ENCODE data around the gene DNM3. TPM values are rescaled to one million over a fixed set of nuclear protein-coding genes. Genes with fewer than 3 reads are reported as not detected.

Gene DNM3
- total and polyA plus RNA-seq, 10 of the 15 experiments (the other 5 are each of a cell fraction or from before 2014, with no cell fraction given) = 0.03 to 1.5 (median 0.08) TPM; not detected in 3

GRCh38 chr1:171981303-171981702 is 140.0 kb downstream of the DNM3 start:
- H3K9ac ChIP-seq (ENCODE audit: control insufficient read depth, insufficient read depth, low read length) = no peak overlapping the region
- H2AFZ ChIP-seq (ENCODE audit: control insufficient read depth, low read depth, low read length) = no peak overlapping the region
- no peak overlapping the region for H3K27ac ChIP-seq (ENCODE audit: control insufficient read depth, insufficient read depth)
- no peaks in the 10 kb centered on the region; a peak in 1 of 4 replicates for H3K27me3 ChIP-seq (replicated peaks in 1 of 2; ENCODE audit: control insufficient read depth in 2 of 2, insufficient read depth in 2 of 2, low read length in 1 of 2)
- ChIA-PET CTCF (interaction anchor here (1.0 to 14.3 kb wide), 5 partner anchors 10 to 336 kb away, joined by 3 to 322 read pairs (median 4); no protein-coding TSS in a partner anchor), SMC1A (ENCODE audit: uncharacterized antibody, unreplicated experiment) (interaction anchor here (1.2 to 3.9 kb wide), 2 partner anchors 21 to 179 kb away, joined by 3 to 32 read pairs; no protein-coding TSS in a partner anchor), RAD21 (ENCODE audit: unreplicated experiment) (interaction anchor here (1.4 to 7.8 kb wide), 2 partner anchors 181 to 327 kb away, joined by 3 to 87 read pairs; no protein-coding TSS in a partner anchor), POLR2A (no interaction called here)
- H3K4me1 ChIP-seq (ENCODE audit: control insufficient read depth, insufficient read depth, low read length) = no peaks in the 10 kb centered on the region
- no peak overlapping the region for H3K4me2 ChIP-seq (ENCODE audit: control insufficient read depth, insufficient read depth)
- DNase-seq (ENCODE audit: low read depth, low spot score) (no peak), ATAC-seq (no peak), FAIRE-seq (no peak)
- H3K9me3 ChIP-seq (replicated peaks; ENCODE audit: control insufficient read depth, insufficient read depth, low read length) = no peaks in the 10 kb centered on the region
- no peaks in the 10 kb centered on the region for H3K79me2 ChIP-seq (ENCODE audit: control insufficient read depth, insufficient read depth, low read length)
- intact Hi-C loops (cut with micrococcal nuclease; ENCODE audit: unreplicated experiment) (no loop called here), in situ Hi-C loops (cut with MboI) (loop anchor here (5.0 kb wide), 2 partner anchors 174 to 339 kb away; no protein-coding TSS in a partner anchor)
- no peaks in the 10 kb centered on the region for H4K20me1 ChIP-seq (ENCODE audit: control insufficient read depth, insufficient read depth)
- no peak overlapping the region for H3K4me3 ChIP-seq
- no peaks in the 10 kb centered on the region for H3K36me3 ChIP-seq (ENCODE audit: control insufficient read depth in 2 of 2, insufficient read depth in 2 of 2, low read length in 1 of 2)
- BruUV-seq (replicated peaks) = no TSS peak
- no peak for TF ChIP-seq E2F4 (IDR thresholded peaks at IDR 0.05; ENCODE audit: low read depth, low read length)
- no peak for TF ChIP-seq EGR1 (IDR thresholded peaks at IDR 0.05; ENCODE audit: borderline replicate concordance in 1 of 2, low read depth in 2 of 2, low read length in 2 of 2)
- TF ChIP-seq CUX1 (IDR thresholded peaks at IDR 0.05; ENCODE audit: insufficient replicate concordance, low read depth, low read length) = no peak
- no peak for TF ChIP-seq SREBF1 (IDR thresholded peaks at IDR 0.05; ENCODE audit: low read length)
- no peak for TF ChIP-seq BHLHE40 (IDR thresholded peaks at IDR 0.05; ENCODE audit: borderline replicate concordance in 1 of 2, low read depth in 2 of 2, low read length in 1 of 2)
- TF ChIP-seq, protein P1, sequence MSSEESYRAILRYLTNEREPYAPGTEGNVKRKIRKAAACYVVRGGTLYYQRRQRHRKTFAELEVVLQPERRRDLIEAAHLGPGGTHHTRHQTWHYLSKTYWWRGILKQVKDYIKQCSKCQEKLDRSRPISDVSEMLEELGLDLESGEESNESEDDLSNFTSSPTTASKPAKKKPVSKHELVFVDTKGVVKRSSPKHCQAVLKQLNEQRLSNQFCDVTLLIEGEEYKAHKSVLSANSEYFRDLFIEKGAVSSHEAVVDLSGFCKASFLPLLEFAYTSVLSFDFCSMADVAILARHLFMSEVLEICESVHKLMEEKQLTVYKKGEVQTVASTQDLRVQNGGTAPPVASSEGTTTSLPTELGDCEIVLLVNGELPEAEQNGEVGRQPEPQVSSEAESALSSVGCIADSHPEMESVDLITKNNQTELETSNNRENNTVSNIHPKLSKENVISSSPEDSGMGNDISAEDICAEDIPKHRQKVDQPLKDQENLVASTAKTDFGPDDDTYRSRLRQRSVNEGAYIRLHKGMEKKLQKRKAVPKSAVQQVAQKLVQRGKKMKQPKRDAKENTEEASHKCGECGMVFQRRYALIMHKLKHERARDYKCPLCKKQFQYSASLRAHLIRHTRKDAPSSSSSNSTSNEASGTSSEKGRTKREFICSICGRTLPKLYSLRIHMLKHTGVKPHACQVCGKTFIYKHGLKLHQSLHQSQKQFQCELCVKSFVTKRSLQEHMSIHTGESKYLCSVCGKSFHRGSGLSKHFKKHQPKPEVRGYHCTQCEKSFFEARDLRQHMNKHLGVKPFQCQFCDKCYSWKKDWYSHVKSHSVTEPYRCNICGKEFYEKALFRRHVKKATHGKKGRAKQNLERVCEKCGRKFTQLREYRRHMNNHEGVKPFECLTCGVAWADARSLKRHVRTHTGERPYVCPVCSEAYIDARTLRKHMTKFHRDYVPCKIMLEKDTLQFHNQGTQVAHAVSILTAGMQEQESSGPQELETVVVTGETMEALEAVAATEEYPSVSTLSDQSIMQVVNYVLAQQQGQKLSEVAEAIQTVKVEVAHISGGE (CRISPR knock-in tag; IDR thresholded peaks at IDR 0.05) = no peak
- TF ChIP-seq IKZF1 (conservative IDR thresholded peaks at IDR 0.05) = no peak
- no peak for TF ChIP-seq NRF1 (conservative IDR thresholded peaks at IDR 0.05; ENCODE audit: low read depth, low read length)
- TF ChIP-seq, protein P2, sequence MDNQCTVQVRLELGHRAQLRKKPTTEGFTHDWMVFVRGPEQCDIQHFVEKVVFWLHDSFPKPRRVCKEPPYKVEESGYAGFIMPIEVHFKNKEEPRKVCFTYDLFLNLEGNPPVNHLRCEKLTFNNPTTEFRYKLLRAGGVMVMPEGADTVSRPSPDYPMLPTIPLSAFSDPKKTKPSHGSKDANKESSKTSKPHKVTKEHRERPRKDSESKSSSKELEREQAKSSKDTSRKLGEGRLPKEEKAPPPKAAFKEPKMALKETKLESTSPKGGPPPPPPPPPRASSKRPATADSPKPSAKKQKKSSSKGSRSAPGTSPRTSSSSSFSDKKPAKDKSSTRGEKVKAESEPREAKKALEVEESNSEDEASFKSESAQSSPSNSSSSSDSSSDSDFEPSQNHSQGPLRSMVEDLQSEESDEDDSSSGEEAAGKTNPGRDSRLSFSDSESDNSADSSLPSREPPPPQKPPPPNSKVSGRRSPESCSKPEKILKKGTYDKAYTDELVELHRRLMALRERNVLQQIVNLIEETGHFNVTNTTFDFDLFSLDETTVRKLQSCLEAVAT (IDR thresholded peaks at IDR 0.05) = no peak

Measured in GM12878 (cell line).